ENCODE results near the gene GRIA3. TPM values are rescaled to one million over a fixed set of nuclear protein-coding genes. Genes with fewer than 3 reads are reported as not detected.
A peak's percentile ranks its signal among the peaks of the same experiment; 100 is the strongest.

The GRIA3 gene
- total and polyA plus RNA-seq, 5 donors: 1.6 to 5.4 (median 4.0) TPM

GRCh38 chrX:123171781-123172180, 12.3 kb upstream of the GRIA3 start:
- H3K4me3 ChIP-seq (ENCODE audit: low read length): no peak overlapping the region
- no peak for DNase-seq
- ATAC-seq: no peak
- WGBS: 52% methylated on average over 3 of the region's 3 CpGs
- intact Hi-C loops (cut with DNase I): no loop called here
- H3K27ac ChIP-seq (ENCODE audit: low read length): no peak overlapping the region
- H3K9me3 ChIP-seq (ENCODE audit: control insufficient read depth, low read length): no peaks in the 10 kb centered on the region
- H3K4me1 ChIP-seq (ENCODE audit: control insufficient read depth, insufficient read depth, low read length): no peaks in the 10 kb centered on the region
- no peaks in the 10 kb centered on the region for H3K27me3 ChIP-seq (ENCODE audit: control insufficient read depth, insufficient read depth)

GRCh38 chrX:123172869-123173268, 11.2 kb upstream of the GRIA3 start:
- WGBS: 69% methylated on average over 2 of the region's 2 CpGs
- Histone ChIP-seq H3K4me3 (ENCODE audit: low read length) (no peak overlapping the region), H3K27me3 (ENCODE audit: control insufficient read depth, insufficient read depth) (no peaks in the 10 kb centered on the region), H3K27ac (ENCODE audit: low read length) (no peak overlapping the region), H3K4me1 (ENCODE audit: control insufficient read depth, insufficient read depth, low read length) (no peaks in the 10 kb centered on the region), H3K9me3 (ENCODE audit: control insufficient read depth, low read length) (no peaks in the 10 kb centered on the region)
- intact Hi-C loops (cut with DNase I): no loop called here
- no peak for DNase-seq
- ATAC-seq: no peak

GRCh38 chrX:123173833-123174232, 10.2 kb upstream of the GRIA3 start:
- intact Hi-C loops (cut with DNase I): no loop called here
- ATAC-seq (no peak), DNase-seq (no peak)
- H3K27ac ChIP-seq (ENCODE audit: low read length): no peak overlapping the region
- no peaks in the 10 kb centered on the region for H3K27me3 ChIP-seq (ENCODE audit: control insufficient read depth, insufficient read depth)
- H3K4me3 ChIP-seq (ENCODE audit: low read length): no peak overlapping the region
- no peaks in the 10 kb centered on the region for H3K9me3 ChIP-seq (ENCODE audit: control insufficient read depth, low read length)
- no peaks in the 10 kb centered on the region for H3K4me1 ChIP-seq (ENCODE audit: control insufficient read depth, insufficient read depth, low read length)
- WGBS: 46% methylated on average over 1 of the region's 1 CpG

- no peaks in the 10 kb centered on the region for H3K27me3 ChIP-seq (ENCODE audit: control insufficient read depth, insufficient read depth)
- H3K4me3 ChIP-seq (ENCODE audit: low read length): no peak overlapping the region
- no peak overlapping the region for H3K27ac ChIP-seq (ENCODE audit: low read length)
- DNase-seq (no peak), ATAC-seq (no peak)
- intact Hi-C loops (cut with DNase I): no loop called here
- no peaks in the 10 kb centered on the region for H3K4me1 ChIP-seq (ENCODE audit: control insufficient read depth, insufficient read depth, low read length)
- H3K9me3 ChIP-seq (ENCODE audit: control insufficient read depth, low read length): no peaks in the 10 kb centered on the region
These were observed 8.5 kb upstream of the GRIA3 start for GRCh38 chrX:123175366-123176122.

GRCh38 chrX:123181233-123181914, 2.7 kb upstream of the GRIA3 start:
- no peaks in the 10 kb centered on the region for H3K9me3 ChIP-seq (ENCODE audit: control insufficient read depth, low read length)
- ATAC-seq (no peak), DNase-seq (no peak)
- H3K27me3 ChIP-seq (ENCODE audit: control insufficient read depth, insufficient read depth): no peaks in the 10 kb centered on the region
- intact Hi-C loops (cut with DNase I): no loop called here
- no peaks in the 10 kb centered on the region for H3K4me1 ChIP-seq (ENCODE audit: control insufficient read depth, insufficient read depth, low read length)
- H3K4me3 ChIP-seq (ENCODE audit: low read length): no peak overlapping the region
- WGBS: 62% methylated on average over 5 of the region's 5 CpGs
- no peak overlapping the region for H3K27ac ChIP-seq (ENCODE audit: low read length)

- under 1% methylated on average over 27 of the region's 27 CpGs for WGBS
- H3K27ac ChIP-seq (ENCODE audit: low read length): no peak overlapping the region
- ATAC-seq: peak in 1 of 2 donors; percentile 60
- no peaks in the 10 kb centered on the region for H3K4me1 ChIP-seq (ENCODE audit: control insufficient read depth, insufficient read depth, low read length)
- peak overlapping the region; percentile 71 for H3K4me3 ChIP-seq (ENCODE audit: low read length)
- peak; percentile 26 to 64 (median 52) for DNase-seq
- H3K9me3 ChIP-seq (ENCODE audit: control insufficient read depth, low read length): no peaks in the 10 kb centered on the region
- H3K27me3 ChIP-seq (ENCODE audit: control insufficient read depth, insufficient read depth): no peaks in the 10 kb centered on the region
- intact Hi-C loops (cut with DNase I): no loop called here
These were observed 793 bp downstream of the GRIA3 start for GRCh38 chrX:123184866-123185276.

- 26% methylated on average over 9 of the region's 9 CpGs for WGBS
- H3K9me3 ChIP-seq (ENCODE audit: control insufficient read depth, low read length): no peaks in the 10 kb centered on the region
- H3K4me1 ChIP-seq (ENCODE audit: control insufficient read depth, insufficient read depth, low read length): no peaks in the 10 kb centered on the region
- peak overlapping the region; percentile 71 for H3K4me3 ChIP-seq (ENCODE audit: low read length)
- no peak for ATAC-seq
- intact Hi-C loops (cut with DNase I): no loop called here
- peak in 1 of 3 donors; percentile 33 for DNase-seq
- H3K27me3 ChIP-seq (ENCODE audit: control insufficient read depth, insufficient read depth): no peaks in the 10 kb centered on the region
- H3K27ac ChIP-seq (ENCODE audit: low read length): no peak overlapping the region
These were observed 1.6 kb downstream of the GRIA3 start for GRCh38 chrX:123185721-123186120.

- Histone ChIP-seq H3K27ac (ENCODE audit: low read length) (no peak overlapping the region), H3K4me1 (ENCODE audit: control insufficient read depth, insufficient read depth, low read length) (no peaks in the 10 kb centered on the region), H3K4me3 (ENCODE audit: low read length) (no peak overlapping the region), H3K9me3 (ENCODE audit: control insufficient read depth, low read length) (no peaks in the 10 kb centered on the region), H3K27me3 (ENCODE audit: control insufficient read depth, insufficient read depth) (no peaks in the 10 kb centered on the region)
- WGBS: 95% methylated on average over 3 of the region's 3 CpGs
- DNase-seq: no peak
- ATAC-seq: no peak
- intact Hi-C loops (cut with DNase I): no loop called here
These were observed 2.7 kb downstream of the GRIA3 start for GRCh38 chrX:123186801-123187200.

- WGBS: 74% methylated on average over 3 of the region's 3 CpGs
- ATAC-seq (no peak), DNase-seq (no peak)
- Histone ChIP-seq H3K9me3 (ENCODE audit: control insufficient read depth, low read length) (no peaks in the 10 kb centered on the region), H3K4me1 (ENCODE audit: control insufficient read depth, insufficient read depth, low read length) (no peaks in the 10 kb centered on the region), H3K4me3 (ENCODE audit: low read length) (no peak overlapping the region), H3K27me3 (ENCODE audit: control insufficient read depth, insufficient read depth) (no peaks in the 10 kb centered on the region), H3K27ac (ENCODE audit: low read length) (no peak overlapping the region)
- intact Hi-C loops (cut with DNase I): no loop called here
These were observed 4.0 kb downstream of the GRIA3 start for GRCh38 chrX:123188081-123188480.

GRCh38 chrX:123189338-123189737, 5.3 kb downstream of the GRIA3 start:
- Histone ChIP-seq H3K27me3 (ENCODE audit: control insufficient read depth, insufficient read depth) (no peaks in the 10 kb centered on the region), H3K9me3 (ENCODE audit: control insufficient read depth, low read length) (no peaks in the 10 kb centered on the region), H3K4me3 (ENCODE audit: low read length) (no peak overlapping the region), H3K27ac (ENCODE audit: low read length) (no peak overlapping the region), H3K4me1 (ENCODE audit: control insufficient read depth, insufficient read depth, low read length) (no peaks in the 10 kb centered on the region)
- no peak for ATAC-seq
- DNase-seq: no peak
- WGBS: 92% methylated on average over 8 of the region's 8 CpGs
- intact Hi-C loops (cut with DNase I): no loop called here

GRCh38 chrX:123190096-123190495, 6.0 kb downstream of the GRIA3 start:
- no peak overlapping the region for H3K27ac ChIP-seq (ENCODE audit: low read length)
- intact Hi-C loops (cut with DNase I): no loop called here
- no peaks in the 10 kb centered on the region for H3K9me3 ChIP-seq (ENCODE audit: control insufficient read depth, low read length)
- DNase-seq: no peak
- no peaks in the 10 kb centered on the region for H3K4me1 ChIP-seq (ENCODE audit: control insufficient read depth, insufficient read depth, low read length)
- H3K27me3 ChIP-seq (ENCODE audit: control insufficient read depth, insufficient read depth): no peaks in the 10 kb centered on the region
- no peak overlapping the region for H3K4me3 ChIP-seq (ENCODE audit: low read length)
- no peak for ATAC-seq
- WGBS: 74% methylated on average over 6 of the region's 6 CpGs
